HepG2 (cell line): ENCODE results near the gene ZFAND2B. TPM values are rescaled to one million over a fixed set of nuclear protein-coding genes. Genes with fewer than 3 reads are reported as not detected.

ENCODE experiments used
- CREM ChIP-seq, 2 experiments: sonication (generic) in 1 of 2; formaldehyde crosslinking in 1 of 2; IDR thresholded peaks; 2 replicates each; pipeline versions ENCODE4 v1.4.0 to v1.6.1; 2016 to 2020; ENCODE audit warnings: antibody characterized with exemption in 1 of 2, mild to moderate bottlenecking in 1 of 2, missing genetic modification reagents in 1 of 2
- GATAD2A ChIP-seq: IDR thresholded peaks from 2 replicates; pipeline ENCODE4 v1.6.1; 2016
- GTF3A ChIP-seq: sonication (generic); formaldehyde crosslinking; conservative IDR thresholded peaks from 2 replicates; pipeline ENCODE4 v1.4.0; 2020; ENCODE audit warnings: mild to moderate bottlenecking, missing genetic modification reagents
- IKZF1 ChIP-seq: fragments of 450-650 bp; IDR thresholded peaks from 2 replicates; pipeline ENCODE4 v1.7.1; 2016
- KMT2B ChIP-seq: IDR thresholded peaks from 2 replicates; pipeline ENCODE4 v1.6.1; 2016; ENCODE audit warnings: missing genetic modification reagents, missing compliant biosample characterization
- MAFK ChIP-seq, 2 experiments: IDR thresholded peaks in 1 of 2; conservative IDR thresholded peaks in 1 of 2; 2 replicates each; pipeline ENCODE4 v1.6.1; 2011; ENCODE audit warnings: improper control_type of control experiment in 2 of 2, low read length in 2 of 2
- MXD4 ChIP-seq: IDR thresholded peaks from 2 replicates; pipeline ENCODE4 v1.6.1; 2016; ENCODE audit warnings: mild to moderate bottlenecking, missing biosample characterization, missing genetic modification reagents
- RFXANK ChIP-seq: IDR thresholded peaks from 2 replicates; pipeline ENCODE4 v1.6.1; 2016
- RFXAP ChIP-seq: sonication (generic); formaldehyde crosslinking; IDR thresholded peaks from 2 replicates; pipeline ENCODE4 v1.4.0; 2020; ENCODE audit warnings: missing genetic modification reagents, borderline replicate concordance
- SCMH1 ChIP-seq: sonication (generic); formaldehyde crosslinking; IDR thresholded peaks from 2 replicates; pipeline ENCODE4 v1.9.0; 2021; ENCODE audit warnings: missing genetic modification reagents, mild to moderate bottlenecking, borderline replicate concordance
- SIN3B ChIP-seq: fragments of 150-350 bp; IDR thresholded peaks from 2 replicates; pipeline ENCODE4 v1.6.1; 2014; ENCODE audit warnings: low read length
- SRSF1 ChIP-seq: fragments of 200-400 bp; formaldehyde crosslinking; optimal IDR thresholded peaks from 2 replicates; pipeline ENCODE3; 2017; ENCODE audit warnings: mild to moderate bottlenecking, low read depth, low read length, moderate library complexity
- SYNCRIP ChIP-seq: fragments of 200-400 bp; formaldehyde crosslinking; IDR thresholded peaks from 2 replicates; pipeline ENCODE4 v1.6.1; 2018; ENCODE audit warnings: mild to moderate bottlenecking, low read depth, low read length; ENCODE audit not compliant: insufficient read depth
- ZBTB38 ChIP-seq: sonication (generic); formaldehyde crosslinking; IDR thresholded peaks from 2 replicates; pipeline ENCODE4 v1.5.1; 2020; ENCODE audit warnings: mild to moderate bottlenecking, missing genetic modification reagents
- ZNF329 ChIP-seq: sonication (generic); formaldehyde crosslinking; IDR thresholded peaks from 2 replicates; pipeline ENCODE4 v1.9.0; 2021; ENCODE audit warnings: low read depth, mild to moderate bottlenecking, missing genetic modification reagents
- ZNF776 ChIP-seq: sonication (generic); formaldehyde crosslinking; IDR thresholded peaks from 2 replicates; pipeline ENCODE4 v1.4.0; 2020; ENCODE audit warnings: mild to moderate bottlenecking, missing genetic modification reagents
- polyA plus RNA-seq, 8 experiments: library from polyadenylated mRNA; depleted of rRNA in 3 of 8; stranded (reverse) in 7 of 8; unstranded in 1 of 8; fragments of >200 nt; fragmentation: Illumina TruSeq in 4 of 8; extraction: Trizol in 4 of 8; gene quantifications; 2 replicates each; pipeline versions ENCODE4 v1.2.1 to v1.2.3, GENCODE V29; 2011 to 2016; ENCODE audit warnings: low read depth in 4 of 8, missing spikeins in 1 of 8, mixed read lengths in 1 of 8; ENCODE audit not compliant: insufficient read depth in 1 of 8
- total RNA-seq, 5 experiments: library from RNA; depleted of rRNA; stranded (reverse); fragments of >200 nt; fragmentation: Illumina TruSeq; extraction: Trizol; gene quantifications; 2 replicates each; pipeline ENCODE4 v1.2.3, GENCODE V29; 2016; ENCODE audit warnings: low read depth in 1 of 5
- TF ChIP-seq, protein P1 (sequence below): sonication (generic); formaldehyde crosslinking; IDR thresholded peaks from 2 replicates; pipeline ENCODE4 v1.4.0; 2020; ENCODE audit warnings: missing genetic modification reagents
- TF ChIP-seq, protein P2 (sequence below): sonication (generic); formaldehyde crosslinking; IDR thresholded peaks from 2 replicates; pipeline ENCODE4 v1.5.0; 2020; ENCODE audit warnings: missing genetic modification reagents
- TF ChIP-seq, protein P3 (sequence below): sonication (generic); formaldehyde crosslinking; IDR thresholded peaks from 2 replicates; pipeline ENCODE4 v1.4.0; 2020; ENCODE audit warnings: missing genetic modification reagents
- TF ChIP-seq, protein P4 (sequence below): sonication (generic); formaldehyde crosslinking; IDR thresholded peaks from 2 replicates; pipeline ENCODE4 v1.4.0; 2020; ENCODE audit warnings: mild to moderate bottlenecking, low read depth, missing genetic modification reagents
- TF ChIP-seq, protein P5 (sequence below): sonication (generic); formaldehyde crosslinking; IDR thresholded peaks from 2 replicates; pipeline ENCODE4 v1.5.0; 2020; ENCODE audit warnings: missing genetic modification reagents, mild to moderate bottlenecking, borderline replicate concordance

ZFAND2B gene
- total and polyA plus RNA-seq, 2 of the 13 experiments (the other 11 are each of a cell fraction or from before 2014, with no cell fraction given): 53.3 to 115 TPM

DNA sequence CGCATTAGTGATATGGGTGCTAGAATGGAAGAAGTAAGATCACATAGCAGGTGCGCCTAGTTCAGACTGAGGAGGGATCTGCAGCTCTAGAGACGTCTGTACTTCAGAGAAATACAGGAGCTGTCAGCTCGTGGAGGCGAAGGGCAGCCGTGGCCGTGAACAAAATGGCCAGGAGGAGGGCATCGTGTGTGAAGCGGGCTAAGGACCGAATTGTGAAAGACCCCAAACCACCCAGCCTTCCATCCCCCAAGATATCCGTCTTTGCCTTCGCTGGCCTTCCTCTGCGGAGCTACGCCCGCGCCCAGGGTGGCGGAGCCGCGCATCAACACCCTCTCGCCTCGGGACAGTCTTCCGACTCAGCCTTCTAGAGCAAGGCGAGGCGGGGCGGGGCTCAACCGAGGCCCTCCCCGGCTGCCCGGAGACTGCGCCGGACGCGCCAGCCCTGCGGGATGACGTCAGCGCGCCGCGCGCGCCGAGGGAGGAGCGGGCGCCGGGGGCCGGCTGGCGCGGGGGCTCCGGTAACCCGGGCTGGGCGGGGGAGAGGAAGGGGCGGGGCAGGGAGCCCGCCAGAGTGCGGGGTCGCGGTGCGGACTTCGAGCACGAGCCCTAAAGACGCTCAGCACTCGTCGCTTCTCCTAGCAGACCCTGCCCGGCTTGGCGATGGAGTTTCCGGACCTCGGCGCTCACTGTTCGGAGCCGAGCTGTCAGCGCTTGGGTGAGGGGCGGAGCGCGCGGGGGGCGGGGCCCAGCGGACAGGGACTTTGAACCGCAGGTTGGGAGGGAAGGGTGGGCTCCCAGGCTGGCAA lies at the start of gene ZFAND2B (continued):
- TF ChIP-seq KMT2B (peak; percentile 77; the same call in 1 of the 2 replicates), SIN3B (no peak), GTF3A (0 out of 2 replicates have a peak, but pooled peaks have one; percentile 55), SRSF1 (peak; percentile 67), MAFK (conservative IDR thresholded peaks at IDR 0.05 in 1 of 2, IDR thresholded peaks at IDR 0.05 in 1 of 2; ENCODE audit: low read length in 2 of 2) (no peak), RFXAP (CRISPR knock-in tag) (peak; percentile 61; the same call in 1 of the 2 replicates), IKZF1 (no peak), RFXANK (CRISPR knock-in tag) (no peak; the same call in 1 of the 2 replicates), GATAD2A (no peak), SCMH1 (CRISPR knock-in tag) (no peak), CREM (IDR thresholded peaks at IDR 0.05) (no peak; the same call in none of the 2 replicates), CREM (CRISPR knock-in tag; IDR thresholded peaks at IDR 0.05) (no peak), MXD4 (CRISPR knock-in tag) (peak; percentile 62; the same call in 1 of the 2 replicates), ZNF329 (CRISPR knock-in tag) (0 out of 2 replicates have a peak, but pooled peaks have one; percentile 30), SYNCRIP (no peak), ZNF776 (peak; percentile 73; the same call in 1 of the 2 replicates), ZBTB38 (CRISPR knock-in tag) (peak; percentile 82)
- TF ChIP-seq, protein P1, sequence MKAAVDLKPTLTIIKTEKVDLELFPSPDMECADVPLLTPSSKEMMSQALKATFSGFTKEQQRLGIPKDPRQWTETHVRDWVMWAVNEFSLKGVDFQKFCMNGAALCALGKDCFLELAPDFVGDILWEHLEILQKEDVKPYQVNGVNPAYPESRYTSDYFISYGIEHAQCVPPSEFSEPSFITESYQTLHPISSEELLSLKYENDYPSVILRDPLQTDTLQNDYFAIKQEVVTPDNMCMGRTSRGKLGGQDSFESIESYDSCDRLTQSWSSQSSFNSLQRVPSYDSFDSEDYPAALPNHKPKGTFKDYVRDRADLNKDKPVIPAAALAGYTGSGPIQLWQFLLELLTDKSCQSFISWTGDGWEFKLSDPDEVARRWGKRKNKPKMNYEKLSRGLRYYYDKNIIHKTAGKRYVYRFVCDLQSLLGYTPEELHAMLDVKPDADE: peak; percentile 72; the same call in 1 of the 2 replicates
- TF ChIP-seq, protein P2, sequence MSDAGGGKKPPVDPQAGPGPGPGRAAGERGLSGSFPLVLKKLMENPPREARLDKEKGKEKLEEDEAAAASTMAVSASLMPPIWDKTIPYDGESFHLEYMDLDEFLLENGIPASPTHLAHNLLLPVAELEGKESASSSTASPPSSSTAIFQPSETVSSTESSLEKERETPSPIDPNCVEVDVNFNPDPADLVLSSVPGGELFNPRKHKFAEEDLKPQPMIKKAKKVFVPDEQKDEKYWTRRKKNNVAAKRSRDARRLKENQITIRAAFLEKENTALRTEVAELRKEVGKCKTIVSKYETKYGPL (CRISPR knock-in tag): no peak
- TF ChIP-seq, protein P3, sequence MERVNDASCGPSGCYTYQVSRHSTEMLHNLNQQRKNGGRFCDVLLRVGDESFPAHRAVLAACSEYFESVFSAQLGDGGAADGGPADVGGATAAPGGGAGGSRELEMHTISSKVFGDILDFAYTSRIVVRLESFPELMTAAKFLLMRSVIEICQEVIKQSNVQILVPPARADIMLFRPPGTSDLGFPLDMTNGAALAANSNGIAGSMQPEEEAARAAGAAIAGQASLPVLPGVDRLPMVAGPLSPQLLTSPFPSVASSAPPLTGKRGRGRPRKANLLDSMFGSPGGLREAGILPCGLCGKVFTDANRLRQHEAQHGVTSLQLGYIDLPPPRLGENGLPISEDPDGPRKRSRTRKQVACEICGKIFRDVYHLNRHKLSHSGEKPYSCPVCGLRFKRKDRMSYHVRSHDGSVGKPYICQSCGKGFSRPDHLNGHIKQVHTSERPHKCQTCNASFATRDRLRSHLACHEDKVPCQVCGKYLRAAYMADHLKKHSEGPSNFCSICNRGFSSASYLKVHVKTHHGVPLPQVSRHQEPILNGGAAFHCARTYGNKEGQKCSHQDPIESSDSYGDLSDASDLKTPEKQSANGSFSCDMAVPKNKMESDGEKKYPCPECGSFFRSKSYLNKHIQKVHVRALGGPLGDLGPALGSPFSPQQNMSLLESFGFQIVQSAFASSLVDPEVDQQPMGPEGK (CRISPR knock-in tag): peak; percentile 79
- TF ChIP-seq, protein P4, sequence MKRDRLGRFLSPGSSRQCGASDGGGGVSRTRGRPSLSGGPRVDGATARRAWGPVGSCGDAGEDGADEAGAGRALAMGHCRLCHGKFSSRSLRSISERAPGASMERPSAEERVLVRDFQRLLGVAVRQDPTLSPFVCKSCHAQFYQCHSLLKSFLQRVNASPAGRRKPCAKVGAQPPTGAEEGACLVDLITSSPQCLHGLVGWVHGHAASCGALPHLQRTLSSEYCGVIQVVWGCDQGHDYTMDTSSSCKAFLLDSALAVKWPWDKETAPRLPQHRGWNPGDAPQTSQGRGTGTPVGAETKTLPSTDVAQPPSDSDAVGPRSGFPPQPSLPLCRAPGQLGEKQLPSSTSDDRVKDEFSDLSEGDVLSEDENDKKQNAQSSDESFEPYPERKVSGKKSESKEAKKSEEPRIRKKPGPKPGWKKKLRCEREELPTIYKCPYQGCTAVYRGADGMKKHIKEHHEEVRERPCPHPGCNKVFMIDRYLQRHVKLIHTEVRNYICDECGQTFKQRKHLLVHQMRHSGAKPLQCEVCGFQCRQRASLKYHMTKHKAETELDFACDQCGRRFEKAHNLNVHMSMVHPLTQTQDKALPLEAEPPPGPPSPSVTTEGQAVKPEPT (CRISPR knock-in tag): no peak; the same call in 1 of the 2 replicates
- TF ChIP-seq, protein P5, sequence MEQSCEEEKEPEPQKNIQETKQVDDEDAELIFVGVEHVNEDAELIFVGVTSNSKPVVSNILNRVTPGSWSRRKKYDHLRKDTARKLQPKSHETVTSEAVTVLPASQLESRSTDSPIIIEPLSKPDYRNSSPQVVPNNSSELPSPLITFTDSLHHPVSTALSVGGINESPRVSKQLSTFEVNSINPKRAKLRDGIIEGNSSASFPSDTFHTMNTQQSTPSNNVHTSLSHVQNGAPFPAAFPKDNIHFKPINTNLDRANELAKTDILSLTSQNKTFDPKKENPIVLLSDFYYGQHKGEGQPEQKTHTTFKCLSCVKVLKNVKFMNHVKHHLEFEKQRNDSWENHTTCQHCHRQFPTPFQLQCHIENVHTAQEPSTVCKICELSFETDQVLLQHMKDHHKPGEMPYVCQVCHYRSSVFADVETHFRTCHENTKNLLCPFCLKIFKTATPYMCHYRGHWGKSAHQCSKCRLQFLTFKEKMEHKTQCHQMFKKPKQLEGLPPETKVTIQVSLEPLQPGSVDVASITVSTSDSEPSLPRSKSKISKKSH: peak; percentile 91
